Fibroblast of peridontal ligament (primary cell): ENCODE data around the gene ASAP2.
A peak's percentile ranks its signal among the peaks of the same experiment; 100 is the strongest.

Experiments
- DNase-seq: peaks from one replicate; pipeline ENCODE4 v3.0.0-alpha.2; 2010; ENCODE audit errors: extremely low read depth

ASAP2 gene

DNA sequence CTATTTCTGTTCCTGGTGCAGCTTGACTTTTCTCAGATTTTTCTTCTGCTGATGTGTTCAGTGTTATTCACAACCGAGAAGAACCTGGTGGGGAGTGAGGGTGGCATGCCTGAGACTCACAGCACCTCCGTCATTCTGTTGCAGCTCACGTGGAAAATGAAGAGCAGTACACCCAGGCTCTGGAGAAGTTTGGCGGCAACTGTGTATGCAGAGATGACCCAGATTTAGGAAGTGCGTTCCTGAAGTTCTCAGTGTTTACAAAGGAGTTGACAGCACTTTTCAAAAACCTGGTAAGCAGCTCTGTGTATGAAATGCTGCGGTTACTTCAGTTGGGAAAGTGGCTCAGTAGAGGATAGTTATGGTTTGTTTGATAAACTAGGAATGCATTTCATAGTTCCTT lies 90.5 kb downstream of the ASAP2 start:
- peak; percentile 87 for DNase-seq

GRCh38 chr2:9297807-9298206 lies 91.2 kb downstream of the ASAP2 start:
- peak; percentile 16 for DNase-seq

GRCh38 chr2:9298583-9298982 lies 92.0 kb downstream of the ASAP2 start:
- DNase-seq = no peak

DNA sequence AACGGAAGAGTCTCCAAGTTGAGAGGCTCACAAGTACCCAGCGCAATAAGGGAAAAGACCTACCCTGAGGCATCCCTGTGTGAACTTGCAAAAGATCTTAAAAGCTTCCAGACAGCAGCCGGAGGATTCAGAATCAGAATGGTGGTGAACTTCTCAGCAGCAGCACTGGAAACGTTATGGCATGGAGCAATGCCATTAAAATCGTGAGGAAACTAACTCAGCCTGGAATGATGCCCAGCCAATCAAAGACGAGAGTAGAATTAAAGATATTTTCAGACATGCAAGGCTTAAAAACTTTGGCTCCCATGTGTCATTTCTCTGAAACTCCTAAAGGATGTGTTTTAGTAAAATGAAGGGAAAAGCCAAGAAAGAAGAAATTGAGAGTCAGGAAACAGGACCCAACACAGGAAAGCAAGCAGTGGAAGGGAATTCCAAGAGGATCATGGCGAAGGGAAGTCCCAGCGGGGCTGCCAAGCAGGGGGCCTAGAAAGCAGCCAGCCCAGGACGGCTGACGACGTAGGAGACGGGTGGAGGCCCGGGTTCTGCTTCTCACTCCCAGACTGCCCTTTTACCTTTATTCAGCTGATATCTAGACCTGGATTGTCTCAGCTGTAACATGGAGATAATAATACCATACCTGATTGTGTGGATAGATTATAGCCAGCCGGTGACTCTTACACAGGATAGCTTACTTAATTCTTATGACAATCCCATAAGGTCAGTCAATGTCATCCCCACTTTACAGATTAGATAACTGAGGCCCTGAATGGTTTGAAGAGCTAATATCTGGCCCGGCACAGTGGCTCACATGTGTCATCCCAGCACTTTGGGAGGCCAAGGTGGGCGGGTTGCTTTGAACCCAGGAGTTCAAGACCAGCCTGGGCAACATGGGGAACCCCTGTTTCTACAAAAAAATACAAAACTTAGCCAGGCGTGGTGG lies 92.8 kb downstream of the ASAP2 start:
- no peak for DNase-seq

- DNase-seq = no peak
Measured at GRCh38 chr2:9300214-9300613, 93.6 kb downstream of the ASAP2 start.

- DNase-seq = no peak
Measured at GRCh38 chr2:9300829-9301453, 94.3 kb downstream of the ASAP2 start.

DNA sequence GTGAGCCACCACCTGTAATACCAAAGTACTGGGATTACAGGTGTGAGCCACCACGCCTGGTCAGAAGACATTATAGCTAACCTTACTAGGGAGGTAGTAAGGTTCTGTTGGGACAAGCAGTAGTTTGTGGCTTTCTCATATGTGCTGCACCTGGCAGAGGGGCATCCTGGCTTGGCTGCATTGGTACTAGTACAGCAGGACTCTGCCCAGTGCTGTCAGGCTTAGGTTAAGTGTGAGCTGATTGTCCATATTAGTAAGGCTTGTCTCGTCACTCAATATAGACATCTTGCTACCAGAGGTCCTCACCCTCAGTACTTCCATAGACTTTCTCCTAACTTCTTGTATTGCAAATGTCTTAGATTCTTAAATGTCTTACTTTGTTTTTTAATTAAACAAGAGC lies 96.1 kb downstream of the ASAP2 start:
- no peak for DNase-seq

DNA sequence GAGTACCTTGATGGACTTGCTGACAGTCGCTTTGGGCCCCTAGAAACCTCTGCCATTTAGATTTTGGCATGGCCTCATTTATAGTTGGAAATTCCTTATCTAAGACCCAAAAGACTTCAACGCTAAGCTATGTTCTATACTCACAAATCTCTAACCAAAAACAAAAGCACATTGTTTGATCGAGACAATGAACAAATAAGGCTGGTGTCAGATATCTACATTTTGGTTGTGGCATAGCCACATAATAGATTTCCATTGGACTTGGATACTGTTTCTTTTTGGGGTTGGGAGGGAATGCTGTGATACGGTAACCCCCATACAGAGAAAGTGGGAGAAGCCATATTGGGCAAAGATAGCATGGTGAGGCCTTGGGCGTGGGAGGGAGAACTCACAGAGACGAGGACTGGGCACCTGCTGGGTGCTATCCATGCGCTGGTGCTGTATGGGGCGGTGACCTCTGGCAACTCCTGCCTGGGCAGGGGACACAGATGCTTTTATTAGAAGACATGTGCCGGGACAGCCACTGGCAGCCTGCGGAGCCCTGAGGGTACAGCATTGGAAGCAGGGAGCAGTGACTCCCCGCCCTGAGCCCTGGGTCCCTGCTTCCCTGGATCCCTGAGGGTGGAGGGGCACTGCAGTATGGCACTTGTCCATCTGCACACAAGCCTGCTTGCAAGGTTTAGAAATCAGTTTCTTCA lies 97.1 kb downstream of the ASAP2 start:
- DNase-seq = no peak

DNA sequence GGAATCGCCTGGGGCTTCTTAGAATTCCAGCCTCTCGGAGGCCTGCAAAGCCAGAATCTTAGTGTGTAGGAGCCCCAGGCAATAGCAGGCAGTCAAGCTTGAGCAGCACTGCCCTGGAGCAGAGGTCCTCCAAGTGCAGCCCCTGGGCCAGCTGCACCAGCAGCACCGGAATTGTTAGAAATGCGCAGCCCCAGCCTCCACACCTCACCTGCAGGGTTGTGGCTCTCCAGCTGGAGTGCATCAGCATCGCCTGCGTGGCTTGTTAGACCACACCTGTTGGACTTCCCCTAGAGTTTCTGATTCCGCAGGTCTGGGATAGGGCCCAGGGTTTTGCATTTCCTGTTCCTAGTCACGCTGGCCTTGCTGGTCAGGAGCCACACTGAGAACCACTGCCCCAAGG lies 100.3 kb downstream of the ASAP2 start:
- no peak for DNase-seq

GRCh38 chr2:9307535-9307934 lies 100.9 kb downstream of the ASAP2 start:
- DNase-seq = no peak

DNA sequence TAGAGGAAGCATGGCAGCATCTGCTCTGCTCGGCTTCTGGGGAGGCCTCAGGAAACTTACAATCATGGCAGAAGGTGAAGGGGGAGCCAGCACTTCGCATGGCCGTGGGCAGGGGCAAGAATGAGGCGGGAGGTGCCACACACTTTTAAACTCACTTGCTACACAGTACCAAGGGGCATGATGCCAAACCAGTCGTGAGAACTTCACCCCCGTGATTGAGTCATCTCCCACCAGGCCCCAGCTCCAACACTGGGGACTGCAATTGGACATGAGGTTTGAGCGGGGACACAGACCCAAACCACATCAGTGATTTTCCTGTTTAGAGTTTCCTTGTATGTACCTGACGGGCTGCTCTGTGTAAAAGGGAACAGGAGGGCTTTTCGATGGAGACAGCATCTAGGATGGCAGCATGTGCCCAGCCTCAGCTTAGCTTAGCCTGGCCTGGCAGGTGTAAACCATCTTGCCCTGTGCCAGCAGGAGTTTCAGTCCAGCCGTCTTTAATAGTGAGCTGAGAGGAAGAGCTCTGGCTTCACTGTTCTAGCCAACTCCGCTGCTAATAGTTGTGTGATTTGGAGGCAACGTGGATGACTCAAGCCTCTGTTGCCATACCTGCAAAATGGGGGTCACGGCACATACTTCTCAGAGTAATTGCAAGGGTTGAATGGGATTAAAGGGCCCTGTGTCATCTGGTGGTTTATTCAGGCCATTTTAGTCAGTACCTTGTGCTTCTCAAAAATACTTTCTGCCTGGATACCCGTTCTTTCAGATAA lies 101.8 kb downstream of the ASAP2 start:
- DNase-seq = peak; percentile 29

GRCh38 chr2:9309147-9309546 lies 102.5 kb downstream of the ASAP2 start:
- no peak for DNase-seq

GRCh38 chr2:9310377-9310776 lies 103.8 kb downstream of the ASAP2 start:
- DNase-seq = peak; percentile 90

- no peak for DNase-seq
Measured at GRCh38 chr2:9310798-9311197, 104.2 kb downstream of the ASAP2 start.

DNA sequence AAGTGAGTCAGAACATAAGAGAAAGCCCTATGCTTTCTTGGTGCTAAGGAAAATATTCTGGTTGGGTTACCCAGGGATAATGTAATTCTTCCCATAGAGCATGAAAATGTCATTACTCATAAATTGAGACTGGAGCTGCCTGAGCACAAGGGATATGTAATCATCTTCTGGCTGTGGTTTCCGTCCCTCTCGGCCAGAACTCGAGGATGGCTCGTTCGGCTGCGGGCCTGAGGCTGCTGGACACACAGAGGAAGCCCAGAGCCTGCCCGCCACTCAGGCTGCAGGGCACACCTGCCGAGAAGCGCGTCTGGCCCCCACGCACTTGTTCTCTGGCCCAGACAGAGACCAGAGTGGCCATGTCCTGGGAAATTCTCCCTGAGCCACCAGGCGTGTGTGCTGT lies 104.9 kb downstream of the ASAP2 start:
- peak; percentile 92 for DNase-seq

DNA sequence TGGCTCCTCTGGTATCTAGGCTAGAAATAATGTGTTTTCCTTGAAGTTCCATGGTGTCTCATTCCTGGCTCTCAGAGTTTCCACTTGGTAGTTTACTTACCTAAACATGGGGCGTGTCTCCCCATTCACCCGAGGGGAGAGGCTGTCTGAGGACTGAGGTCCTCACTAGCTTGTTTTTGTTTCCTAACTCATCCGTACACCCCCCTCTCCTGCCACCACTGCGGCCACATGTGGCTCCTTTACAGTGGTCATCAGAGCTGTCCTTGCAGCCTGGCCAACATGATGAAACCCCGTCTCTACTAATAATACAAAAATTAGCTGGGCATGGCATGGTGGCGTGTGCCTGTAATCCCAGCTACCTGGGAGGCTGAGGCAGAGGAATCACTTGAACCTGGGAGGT lies 106.0 kb downstream of the ASAP2 start:
- no peak for DNase-seq

GRCh38 chr2:9313443-9313842 lies 106.8 kb downstream of the ASAP2 start:
- DNase-seq = no peak

- DNase-seq = no peak
Measured at GRCh38 chr2:9315280-9315847, 108.8 kb downstream of the ASAP2 start.

GRCh38 chr2:9317559-9317958 lies 110.9 kb downstream of the ASAP2 start:
- no peak for DNase-seq

- no peak for DNase-seq
Measured at GRCh38 chr2:9318461-9319337, 112.1 kb downstream of the ASAP2 start.

DNA sequence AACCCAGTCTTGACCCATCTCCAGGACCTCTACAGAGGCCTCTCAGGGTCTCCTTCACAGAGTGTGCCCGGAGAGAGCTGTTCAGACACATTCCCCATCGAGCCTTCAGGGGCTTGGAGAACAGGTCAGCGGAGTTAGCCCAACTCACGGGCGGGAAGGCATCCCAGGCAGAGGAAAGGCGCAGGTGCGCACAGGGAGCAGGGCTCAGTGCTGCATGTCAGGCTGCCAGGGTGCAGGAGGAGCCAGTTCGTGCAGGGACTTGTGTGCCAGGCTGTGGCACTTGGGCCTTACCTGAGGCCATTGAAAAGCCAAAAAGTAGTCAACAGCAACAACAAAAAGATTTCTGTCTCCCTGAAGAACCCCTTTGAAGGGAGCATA lies 112.7 kb downstream of the ASAP2 start:
- DNase-seq = no peak
